CD14-positive monocyte (primary cell): ENCODE measurements around the gene PECR. TPM values are rescaled to one million over a fixed set of nuclear protein-coding genes. Genes with fewer than 3 reads are reported as not detected.

Experiments
- DNase-seq, 3 donors: peaks; one replicate each; pipeline ENCODE4 v3.0.0-alpha.2; 2011 to 2022
- H2AFZ ChIP-seq: 2 replicates; pipeline ENCODE4 v1.6.0; 2012; ENCODE audit warnings: mild to moderate bottlenecking, low read depth, low read length, inconsistent platforms; ENCODE audit not compliant: insufficient read depth, poor library complexity, severe bottlenecking
- H3K27ac ChIP-seq, 2 donors: 1 replicate in 1 of 2; 2 replicates in 1 of 2; pipeline ENCODE4 v1.5.1; 2012 to 2013; ENCODE audit warnings: low read length in 2 of 2, control low read depth in 1 of 2, inconsistent platforms in 1 of 2, low read depth in 1 of 2, mild to moderate bottlenecking in 1 of 2
- H3K27me3 ChIP-seq, 2 donors: one replicate each; pipeline versions ENCODE4 v1.6.0 to v1.6.1; 2011 to 2013; ENCODE audit warnings: low read length in 2 of 2; ENCODE audit not compliant: control insufficient read depth in 2 of 2, insufficient read depth in 2 of 2
- H3K36me3 ChIP-seq, 2 donors: replicated peaks in 1 of 2; 1 replicate in 1 of 2; 2 replicates in 1 of 2; pipeline versions ENCODE4 v1.5.1 to v1.6.1; 2012 to 2013; ENCODE audit warnings: low read length in 2 of 2, control low read depth in 1 of 2, inconsistent platforms in 1 of 2, mild to moderate bottlenecking in 1 of 2; ENCODE audit not compliant: insufficient read depth in 2 of 2, control insufficient read depth in 1 of 2
- H3K4me1 ChIP-seq, 2 donors: 1 replicate in 1 of 2; 2 replicates in 1 of 2; pipeline versions ENCODE4 v1.5.1 to v1.6.1; 2012 to 2013; ENCODE audit warnings: low read length in 2 of 2, control low read depth in 1 of 2, inconsistent platforms in 1 of 2, mild to moderate bottlenecking in 1 of 2, moderate library complexity in 1 of 2; ENCODE audit not compliant: insufficient read depth in 2 of 2, control insufficient read depth in 1 of 2
- H3K4me2 ChIP-seq: replicated peaks from 2 replicates; pipeline ENCODE3; 2012; ENCODE audit warnings: low read length, moderate library complexity, mild to moderate bottlenecking; ENCODE audit not compliant: poor library complexity, severe bottlenecking; ENCODE audit errors: extremely low read depth
- H3K4me3 ChIP-seq, 3 experiments: fragments of 200-600 bp in 1 of 3; sonication (generic) in 1 of 3; replicated peaks in 1 of 3; 1 replicate in 2 of 3; 2 replicates in 1 of 3; pipeline ENCODE4 v1.5.1; 2011 to 2013; ENCODE audit warnings: low read length in 3 of 3, mild to moderate bottlenecking in 3 of 3, control low read depth in 2 of 3, low read depth in 2 of 3, inconsistent platforms in 1 of 3, moderate library complexity in 1 of 3
- H3K79me2 ChIP-seq: 2 replicates; pipeline ENCODE4 v1.6.0; 2012; ENCODE audit warnings: mild to moderate bottlenecking, control low read depth, inconsistent platforms, low read length, moderate library complexity; ENCODE audit not compliant: insufficient read depth
- H3K9ac ChIP-seq: 2 replicates; pipeline ENCODE4 v1.6.0; 2017; ENCODE audit warnings: low read length, mild to moderate bottlenecking; ENCODE audit not compliant: insufficient read depth, poor library complexity, severe bottlenecking
- H3K9me3 ChIP-seq, 2 donors: replicated peaks in 1 of 2; 1 replicate in 1 of 2; 2 replicates in 1 of 2; pipeline versions ENCODE4 v1.5.1 to v1.6.1; 2012 to 2013; ENCODE audit warnings: low read length in 2 of 2, control low read depth in 1 of 2; ENCODE audit not compliant: control insufficient read depth in 1 of 2, insufficient read depth in 1 of 2
- H4K20me1 ChIP-seq: 2 replicates; pipeline ENCODE4 v1.6.0; 2012; ENCODE audit warnings: mild to moderate bottlenecking, low read length, control low read depth, moderate library complexity; ENCODE audit not compliant: insufficient read depth
- H3K27ac Mint-ChIP-seq, 7 donors: one replicate each; pipeline ENCODE4 v1.8.0; 2020; ENCODE audit warnings: mild to moderate bottlenecking in 7 of 7, mixed read lengths in 7 of 7, moderate library complexity in 6 of 7, inconsistent platforms in 2 of 7
- H3K27me3 Mint-ChIP-seq, 3 donors: one replicate each; pipeline ENCODE4 v1.8.0; 2021 to 2022; ENCODE audit warnings: low read depth in 3 of 3, mild to moderate bottlenecking in 3 of 3, mixed read lengths in 3 of 3, moderate library complexity in 3 of 3, inconsistent platforms in 1 of 3
- H3K36me3 Mint-ChIP-seq, 2 donors: one replicate each; pipeline ENCODE4 v1.8.0; 2020; ENCODE audit warnings: mixed read lengths in 2 of 2, inconsistent platforms in 1 of 2, mild to moderate bottlenecking in 1 of 2
- H3K4me1 Mint-ChIP-seq: one replicate; pipeline ENCODE4 v1.8.0; 2020; ENCODE audit warnings: mild to moderate bottlenecking, mixed read lengths
- H3K4me3 Mint-ChIP-seq, 2 donors: one replicate each; pipeline ENCODE4 v1.8.0; 2020; ENCODE audit warnings: mild to moderate bottlenecking in 2 of 2, mixed read lengths in 2 of 2, moderate library complexity in 1 of 2
- H3K9me3 Mint-ChIP-seq, 7 donors: one replicate each; pipeline ENCODE4 v1.8.0; 2020 to 2022; ENCODE audit warnings: mixed read lengths in 7 of 7, mild to moderate bottlenecking in 6 of 7, moderate library complexity in 6 of 7, inconsistent platforms in 2 of 7
- CTCF ChIP-seq: fragments of 200-600 bp; IDR thresholded peaks from one replicate; pipeline ENCODE4 v1.8.0; 2022; ENCODE audit warnings: antibody characterized with exemption, mild to moderate bottlenecking
- WGBS: methylation state at CpG from one replicate; pipeline ENCODE4 v1.1.5; 2013; ENCODE audit warnings: missing lambda C conversion rate; ENCODE audit not compliant: insufficient coverage; 5-methylcytosine and 5-hydroxymethylcytosine counted together
- intact Hi-C, 2 donors: fragments of 100-400 bp; cut with micrococcal nuclease; formaldehyde crosslinking; loops; one replicate each; pipeline versions ENCODE4 v1.15.0 to v1.15.1; 2023
- polyA plus RNA-seq, 3 donors: library from polyadenylated mRNA; depleted of rRNA in 1 of 3; unstranded in 2 of 3; stranded (reverse) in 1 of 3; fragments of 300-500 nt in 2 of 3; fragments of >200 nt in 1 of 3; fragmentation: Illumina TruSeq in 2 of 3; gene quantifications; 1 replicate in 2 of 3; 2 replicates in 1 of 3; pipeline ENCODE4 v1.2.3, GENCODE V29; 2012 to 2021

Gene PECR
- polyA plus RNA-seq, 3 donors = 7.4 to 16.9 (median 12.3) TPM

- no peaks in the 10 kb centered on the region for H3K9me3 Mint-ChIP-seq
- no peak overlapping the region for H3K27ac ChIP-seq
- peaks cover 0 to 42% of the 10 kb centered on the region in 2 donors for H3K36me3 ChIP-seq
- TF ChIP-seq CTCF = no peak
- no peak overlapping the region for H2AFZ ChIP-seq
- H3K79me2 ChIP-seq = no peaks in the 10 kb centered on the region
- H3K27me3 ChIP-seq = no peaks in the 10 kb centered on the region
- H3K9me3 ChIP-seq = no peaks in the 10 kb centered on the region
- H3K4me1 Mint-ChIP-seq = no peaks in the 10 kb centered on the region
- no peak for DNase-seq
- 100% methylated on average over 1 of the region's 1 CpG for WGBS
- no peaks in the 10 kb centered on the region for H3K4me1 ChIP-seq
- no peak overlapping the region for H3K4me3 Mint-ChIP-seq
- H3K4me2 ChIP-seq = no peak overlapping the region
- H3K27ac Mint-ChIP-seq = no peak overlapping the region
- peaks cover 0 to 3% (median 0%) of the 10 kb centered on the region in 3 donors for H3K27me3 Mint-ChIP-seq
- H3K4me3 ChIP-seq = no peak overlapping the region
- H3K9ac ChIP-seq = no peak overlapping the region
- intact Hi-C loops = loop anchor here (5.0 to 10.0 kb wide), 2 partner anchors 633 to 635 kb away; no protein-coding TSS in a partner anchor
- no peaks in the 10 kb centered on the region for H4K20me1 ChIP-seq
- H3K36me3 Mint-ChIP-seq = peaks cover 40% of the 10 kb centered on the region in 2 donors
Observed at GRCh38 chr2:216031960-216032689, 49.5 kb downstream of the PECR start.

- intact Hi-C loops = loop anchor here (5.0 to 10.0 kb wide), 2 partner anchors 635 to 637 kb away; no protein-coding TSS in a partner anchor
- WGBS = no CpG with 5 or more reads among the region's 3 CpGs
Observed at GRCh38 chr2:216030216-216030615, 51.4 kb downstream of the PECR start.

More at GRCh38 chr2:216030216-216030615, 51.4 kb downstream of the PECR start:
- Histone ChIP-seq H3K4me3 (no peak overlapping the region), H3K9me3 (no peaks in the 10 kb centered on the region), H2AFZ (no peak overlapping the region), H3K27ac (no peak overlapping the region), H3K27me3 (no peaks in the 10 kb centered on the region), H3K9ac (no peak overlapping the region), H3K4me2 (no peak overlapping the region), H3K36me3 (peaks cover 0 to 27% of the 10 kb centered on the region in 2 donors), H3K4me1 (no peaks in the 10 kb centered on the region), H4K20me1 (no peaks in the 10 kb centered on the region), H3K79me2 (no peaks in the 10 kb centered on the region)
- no peak for TF ChIP-seq CTCF
- H3K27ac Mint-ChIP-seq = no peak overlapping the region
- no peak for DNase-seq
- no peaks in the 10 kb centered on the region for H3K9me3 Mint-ChIP-seq
- H3K27me3 Mint-ChIP-seq = peaks cover 0 to 3% (median 0%) of the 10 kb centered on the region in 3 donors
- peaks cover 30 to 32% of the 10 kb centered on the region in 2 donors for H3K36me3 Mint-ChIP-seq
- H3K4me3 Mint-ChIP-seq = no peak overlapping the region
- no peaks in the 10 kb centered on the region for H3K4me1 Mint-ChIP-seq
